GM19239 (cell line): ENCODE data around the gene NDOR1.

Source experiments
- DNase-seq: peaks from one replicate; pipeline ENCODE4 v3.0.0; 2011; ENCODE audit warnings: low spot score; ENCODE audit not compliant: insufficient read length
- FAIRE-seq: peaks from 2 replicates; lab custom pipeline; 2011; peaks lifted over from hg19 to GRCh38; lab: Jason Lieb, UNC

The NDOR1 gene

DNA sequence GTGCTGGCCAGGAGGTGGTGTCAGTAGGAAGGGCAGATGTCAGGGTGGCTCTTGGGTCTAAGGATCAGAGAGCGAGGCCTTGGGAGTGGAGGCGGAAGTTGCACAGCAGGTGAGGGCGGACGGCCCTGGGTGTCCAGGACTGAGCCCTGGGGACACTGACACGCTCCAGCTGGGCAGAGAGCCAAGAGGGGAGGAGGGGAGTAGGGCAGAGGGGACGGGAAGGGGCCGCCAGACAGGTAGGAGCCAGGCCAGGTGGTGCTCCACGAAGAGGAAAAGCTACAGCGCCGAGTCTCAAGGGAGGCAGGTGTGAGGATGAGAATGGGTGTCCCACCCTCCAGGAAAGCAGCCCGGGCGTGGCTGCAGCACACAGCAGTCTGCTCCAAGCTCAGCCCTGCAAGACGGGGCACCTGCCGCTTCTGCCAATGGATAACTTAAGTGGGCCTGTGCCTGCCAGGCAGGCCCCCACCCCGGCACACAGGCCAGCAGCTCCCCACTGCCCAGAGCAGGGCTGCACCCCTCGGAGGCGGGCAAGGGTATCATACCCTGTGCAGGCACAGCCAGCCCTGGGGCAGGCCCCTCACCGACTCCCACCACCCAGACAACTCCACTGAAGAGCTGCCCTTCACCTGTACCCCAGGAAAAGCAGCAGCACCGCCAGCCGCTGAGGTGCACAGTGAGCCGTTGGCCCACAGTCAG is 9.8 kb upstream of the NDOR1 start:
- FAIRE-seq = no peak

DNA sequence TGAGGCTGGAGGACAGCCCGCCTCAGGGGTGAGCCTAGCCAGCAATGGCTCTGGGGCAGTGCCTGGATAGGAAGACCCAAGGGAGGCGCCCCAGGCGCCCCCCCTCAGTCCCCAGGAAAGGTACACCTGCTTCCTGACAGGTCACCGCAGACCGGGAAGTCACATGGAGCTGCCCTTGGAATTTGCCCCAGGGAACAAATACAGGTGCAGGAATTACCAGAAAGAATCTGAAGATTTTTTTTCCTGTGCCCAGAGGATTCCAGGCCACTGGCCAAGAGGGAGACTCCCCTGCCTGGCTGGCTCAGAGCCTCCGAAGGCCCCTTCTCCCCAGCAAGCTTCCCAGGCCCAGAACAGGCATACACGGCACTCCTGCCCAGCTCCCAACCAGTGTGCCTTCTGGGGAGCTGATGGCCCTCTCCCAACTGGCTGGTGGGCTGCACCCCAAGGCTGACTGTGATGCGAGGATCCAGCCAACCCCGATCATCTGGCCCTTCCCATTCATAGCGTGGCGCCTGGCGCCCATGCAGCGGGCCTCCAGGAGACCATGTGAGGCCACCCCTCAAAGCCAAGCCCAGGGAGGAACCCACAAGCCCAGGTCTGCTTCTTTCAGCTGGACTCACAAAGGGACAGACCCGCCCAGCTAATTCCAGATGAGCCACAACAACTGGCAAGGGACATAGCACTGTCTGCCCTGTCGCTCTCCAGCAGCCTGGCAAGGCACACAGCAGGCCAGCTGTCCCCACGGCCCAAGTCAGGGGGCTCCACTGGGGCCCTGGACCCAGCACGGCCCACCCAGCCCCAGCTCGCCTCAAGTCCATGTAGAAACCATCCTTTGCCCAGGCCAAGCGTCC is 7.2 kb upstream of the NDOR1 start:
- FAIRE-seq (no peak), DNase-seq (no peak)

More for the DNA sequence above, 9.8 kb upstream of the NDOR1 start:
- DNase-seq = no peak

DNA sequence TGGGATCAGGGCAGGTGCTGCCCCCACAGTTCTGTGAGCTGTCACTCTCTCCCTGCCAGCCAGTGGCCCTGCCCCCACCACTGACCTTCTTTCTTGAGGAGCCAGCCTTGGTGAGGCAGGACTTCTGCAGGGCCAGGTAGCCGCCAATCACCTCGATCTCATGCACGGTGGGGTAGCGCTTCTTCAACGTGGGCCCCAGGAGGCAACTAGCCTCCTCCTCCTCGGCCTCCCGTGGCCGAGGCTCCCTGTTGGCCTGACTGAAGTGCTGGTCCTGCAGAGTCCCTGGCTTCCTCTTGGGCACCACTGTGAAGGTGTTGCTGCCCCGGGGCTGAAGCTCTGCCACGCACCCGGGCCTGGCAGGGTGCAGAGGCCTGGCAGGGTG is 6.6 kb upstream of the NDOR1 start:
- no peak for FAIRE-seq
- DNase-seq = no peak

GRCh38 chr9:137199411-137200121 is 5.9 kb upstream of the NDOR1 start:
- DNase-seq (no peak), FAIRE-seq (no peak)

GRCh38 chr9:137200311-137201204 is 4.9 kb upstream of the NDOR1 start, which contains the start of gene TPRN:
TSS of gene TPRN (minus strand) at chr9:137200741. CDS start at chr9:137200711, 30 bp downstream.
- peak; percentile 100 for DNase-seq
- peak; percentile 99 for FAIRE-seq

- peak; percentile 11 for FAIRE-seq
These were observed 4.2 kb upstream of the NDOR1 start for GRCh38 chr9:137201205-137201868.

DNA sequence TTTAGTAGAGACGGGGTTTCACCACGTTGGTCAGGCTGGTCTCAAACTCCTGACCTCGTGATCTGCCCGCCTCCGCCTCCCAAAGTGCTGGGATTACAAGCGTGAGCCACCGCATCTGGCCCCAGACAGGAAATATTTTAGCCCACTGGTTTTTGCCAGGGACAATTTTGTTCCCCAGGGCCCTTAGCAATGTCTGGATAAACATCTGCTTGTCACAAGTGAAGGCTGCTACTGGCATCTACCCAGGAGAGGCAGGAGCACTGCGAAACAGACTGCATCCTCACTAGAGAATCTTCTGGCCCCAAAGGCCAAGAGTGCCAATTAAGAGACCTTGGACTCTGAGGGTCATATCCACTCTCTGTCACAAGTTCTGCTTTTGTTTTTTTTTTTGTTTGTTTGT is 2.5 kb upstream of the NDOR1 start:
- no peak for FAIRE-seq
- DNase-seq = no peak

More at GRCh38 chr9:137201205-137201868, 4.2 kb upstream of the NDOR1 start:
- DNase-seq = no peak

GRCh38 chr9:137204731-137205125 is 772 bp upstream of the NDOR1 start:
- DNase-seq = no peak
- FAIRE-seq = no peak

- FAIRE-seq (no peak), DNase-seq (no peak)
These were observed 1.1 kb downstream of the NDOR1 start for GRCh38 chr9:137206602-137207001.

- no peak for DNase-seq
- no peak for FAIRE-seq
These were observed 6.0 kb downstream of the NDOR1 start for GRCh38 chr9:137211532-137211931.

DNA sequence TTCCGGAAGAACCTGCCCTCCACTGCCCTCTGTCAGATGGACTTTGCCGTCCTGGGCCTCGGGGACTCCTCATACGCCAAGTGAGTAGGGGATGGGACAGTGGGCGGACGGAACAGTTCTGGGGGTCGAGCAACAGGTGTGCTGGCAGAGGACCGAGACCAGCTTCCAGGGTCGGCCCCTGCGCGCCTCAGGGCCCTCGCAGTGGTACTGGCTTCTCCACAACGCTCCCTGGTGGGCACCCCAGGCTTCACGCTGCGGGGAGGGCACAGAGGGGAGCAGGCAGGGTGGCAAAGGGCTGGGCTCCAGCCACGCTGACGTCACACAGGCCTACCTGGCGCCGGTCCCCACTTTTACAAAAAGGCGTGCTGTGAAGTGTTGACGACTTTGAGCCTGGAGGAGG is 7.0 kb downstream of the NDOR1 start:
- FAIRE-seq (no peak), DNase-seq (no peak)

GRCh38 chr9:137213160-137214060 is 7.9 kb downstream of the NDOR1 start:
- no peak for FAIRE-seq
- no peak for DNase-seq

DNA sequence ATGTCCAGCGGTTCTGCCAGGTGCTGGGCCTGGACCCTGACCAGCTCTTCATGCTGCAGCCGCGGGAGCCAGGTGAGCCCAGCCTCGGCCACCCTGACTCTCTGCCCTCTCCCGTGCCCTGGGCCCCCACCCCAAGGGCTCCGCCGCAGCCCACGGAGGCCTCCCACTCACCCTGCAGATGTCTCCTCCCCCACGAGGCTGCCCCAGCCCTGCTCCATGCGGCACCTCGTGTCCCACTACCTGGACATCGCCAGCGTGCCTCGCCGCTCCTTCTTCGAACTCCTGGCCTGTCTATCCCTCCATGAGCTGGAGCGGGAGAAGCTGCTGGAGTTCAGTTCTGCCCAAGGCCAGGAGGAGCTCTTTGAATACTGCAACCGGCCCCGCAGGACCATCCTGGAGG is 9.1 kb downstream of the NDOR1 start:
- DNase-seq (no peak), FAIRE-seq (no peak)

DNA sequence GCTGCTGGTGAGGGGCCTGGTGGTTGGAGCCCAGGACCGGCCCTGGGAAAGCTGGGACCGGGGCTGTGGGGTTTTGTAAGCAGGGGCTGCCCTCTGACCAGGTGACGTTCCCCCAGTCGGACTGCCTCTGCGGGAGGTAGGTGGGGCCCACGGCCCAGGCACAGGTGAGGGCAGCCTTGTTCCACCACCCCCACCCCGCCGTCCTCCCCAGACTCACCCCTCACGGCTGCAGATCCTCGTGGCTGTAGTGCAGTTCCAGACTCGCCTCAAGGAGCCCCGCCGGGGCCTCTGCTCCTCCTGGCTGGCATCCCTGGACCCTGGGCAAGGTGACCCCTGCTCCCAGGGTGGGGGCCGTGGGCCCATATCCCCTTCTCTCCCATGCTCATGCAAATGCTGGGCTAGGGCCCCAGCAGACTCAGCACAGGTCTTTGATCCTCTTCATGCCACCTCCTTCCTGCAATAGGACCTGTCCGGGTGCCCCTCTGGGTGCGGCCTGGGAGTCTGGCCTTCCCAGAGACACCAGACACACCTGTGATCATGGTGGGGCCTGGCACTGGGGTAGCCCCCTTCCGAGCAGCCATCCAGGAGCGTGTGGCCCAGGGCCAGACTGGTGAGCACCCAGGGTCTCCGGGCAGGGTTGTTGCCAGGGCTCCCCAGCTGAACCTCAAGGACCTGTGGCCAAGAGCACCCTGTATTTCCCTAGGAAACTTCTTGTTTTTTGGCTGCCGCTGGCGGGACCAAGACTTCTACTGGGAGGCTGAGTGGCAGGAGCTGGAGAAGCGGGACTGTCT is 9.9 kb downstream of the NDOR1 start:
- no peak for DNase-seq

DNA sequence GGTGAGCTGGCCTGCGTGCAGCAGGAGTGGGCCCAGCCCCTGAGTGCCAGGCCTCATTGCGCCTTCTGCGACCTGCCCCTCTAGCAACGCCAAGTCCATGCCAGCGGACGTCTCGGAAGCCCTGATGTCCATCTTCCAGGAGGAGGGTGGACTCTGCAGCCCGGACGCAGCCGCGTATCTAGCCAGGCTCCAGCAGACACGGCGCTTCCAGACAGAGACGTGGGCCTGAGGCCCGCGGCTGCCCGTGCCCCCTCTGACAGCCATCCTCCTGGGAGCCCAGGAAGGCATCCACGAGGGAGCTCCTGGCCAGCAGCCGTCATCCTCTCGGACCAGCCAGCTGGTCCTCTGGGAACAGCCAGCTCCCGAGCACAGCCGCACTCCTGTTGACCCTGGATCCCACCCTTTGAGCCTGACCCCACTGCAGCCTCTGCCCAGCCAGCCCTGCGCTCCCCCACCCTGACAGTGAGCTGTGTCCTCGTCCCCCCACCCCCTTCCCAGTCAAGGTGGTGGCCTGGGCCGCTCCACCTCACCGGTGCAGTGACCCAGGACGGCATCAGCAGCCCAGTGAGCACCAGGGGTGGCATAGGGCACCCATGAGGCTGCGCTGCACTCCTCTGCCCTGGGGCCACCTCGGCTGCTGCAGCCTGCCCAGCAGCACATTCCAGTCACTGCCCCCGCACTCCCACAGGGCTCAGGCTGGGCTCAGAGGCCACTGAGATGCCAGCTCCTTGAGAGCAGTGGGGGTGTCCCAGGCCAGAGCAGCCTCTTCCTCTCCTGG is 10.9 kb downstream of the NDOR1 start:
- DNase-seq = no peak
- FAIRE-seq = no peak

More for the DNA sequence above, 9.9 kb downstream of the NDOR1 start:
- no peak for FAIRE-seq

GRCh38 chr9:137217276-137218211 is 12.0 kb downstream of the NDOR1 start:
- FAIRE-seq = no peak
- no peak for DNase-seq
